Hepatocyte (in vitro differentiated cells): ENCODE data around the gene TBATA. TPM values are rescaled to one million over a fixed set of nuclear protein-coding genes. Genes with fewer than 3 reads are reported as not detected.

ENCODE experiments used
- DNase-seq: peaks from one replicate; pipeline ENCODE4 v3.0.0-alpha.2; 2016; ENCODE audit warnings: low spot score
- H2AFZ ChIP-seq: fragments of 200-600 bp; sonication (generic); 2 replicates; pipeline ENCODE4 v1.6.0; 2016; ENCODE audit warnings: antibody characterized with exemption, mild to moderate bottlenecking
- H3K27ac ChIP-seq: fragments of 200-600 bp; sonication (generic); 2 replicates; pipeline ENCODE4 v1.5.1; 2016; ENCODE audit warnings: mild to moderate bottlenecking
- H3K27me3 ChIP-seq: fragments of 200-600 bp; sonication (generic); 2 replicates; pipeline ENCODE4 v1.6.1; 2016
- H3K36me3 ChIP-seq: fragments of 200-600 bp; sonication (generic); replicated peaks from 2 replicates; pipeline ENCODE4 v1.5.1; 2016; ENCODE audit warnings: low read depth; ENCODE audit not compliant: insufficient read depth
- H3K4me1 ChIP-seq: fragments of 200-600 bp; sonication (generic); 2 replicates; pipeline ENCODE4 v1.5.1; 2016; ENCODE audit warnings: mild to moderate bottlenecking, moderate library complexity; ENCODE audit not compliant: insufficient read depth
- H3K4me2 ChIP-seq: fragments of 200-600 bp; sonication (generic); 2 replicates; pipeline ENCODE4 v1.6.0; 2016
- H3K4me3 ChIP-seq: fragments of 200-600 bp; sonication (generic); 2 replicates; pipeline ENCODE4 v1.5.1; 2016; ENCODE audit warnings: mild to moderate bottlenecking
- H3K79me2 ChIP-seq: fragments of 200-600 bp; sonication (generic); 2 replicates; pipeline ENCODE4 v1.6.0; 2017; ENCODE audit warnings: mild to moderate bottlenecking
- H3K9me2 ChIP-seq: fragments of 200-600 bp; sonication (generic); replicated peaks from 2 replicates; pipeline ENCODE4 v1.6.0; 2017; ENCODE audit warnings: mild to moderate bottlenecking; ENCODE audit not compliant: insufficient read depth
- H3K9me3 ChIP-seq: fragments of 200-600 bp; sonication (generic); 2 replicates; pipeline ENCODE4 v1.5.1; 2016; ENCODE audit warnings: low read depth, mild to moderate bottlenecking
- H4K20me1 ChIP-seq: fragments of 200-600 bp; sonication (generic); 2 replicates; pipeline ENCODE4 v1.6.0; 2016; ENCODE audit warnings: mild to moderate bottlenecking; ENCODE audit not compliant: insufficient read depth, poor library complexity, severe bottlenecking
- CTCF ChIP-seq: fragments of 200-600 bp; sonication (generic); IDR thresholded peaks from 2 replicates; pipeline ENCODE4 v1.5.1; 2016; ENCODE audit warnings: antibody characterized with exemption, mild to moderate bottlenecking; ENCODE audit not compliant: poor library complexity
- EZH2 ChIP-seq: fragments of 200-600 bp; sonication (generic); IDR thresholded peaks from 2 replicates; pipeline ENCODE4 v1.6.1; 2016; ENCODE audit warnings: antibody characterized with exemption, mild to moderate bottlenecking, borderline replicate concordance
- EZH2phosphoT487 ChIP-seq: fragments of 200-600 bp; sonication (generic); IDR thresholded peaks from one replicate; pipeline ENCODE4 v1.6.1; 2018; ENCODE audit warnings: antibody characterized with exemption, mild to moderate bottlenecking, low read depth, moderate library complexity; ENCODE audit not compliant: unreplicated experiment, severe bottlenecking
- WGBS: methylation state at CpG from one replicate; pipeline ENCODE4 v1.1.6; 2016; ENCODE audit warnings: low lambda C conversion rate; ENCODE audit errors: missing lambda C conversion rate; 5-methylcytosine and 5-hydroxymethylcytosine counted together
- polyA plus RNA-seq: library from polyadenylated mRNA; unstranded; fragments of >200 nt; fragmentation: Nextera tagmentation; extraction: Ambion mirVana; gene quantifications from 2 replicates; pipeline ENCODE4 v1.2.1, GENCODE V29; 2016
- total RNA-seq: library from RNA; depleted of rRNA; stranded (reverse); fragments of >200 nt; gene quantifications from 2 replicates; pipeline ENCODE4 v1.2.3, GENCODE V29; 2014

The TBATA gene
- total and polyA plus RNA-seq, 2 experiments from 2014 or later = not detected

GRCh38 chr10:70774810-70775678 lies 10.1 kb downstream of the TBATA start:
- no peak overlapping the region for H2AFZ ChIP-seq
- H3K4me1 ChIP-seq = peaks cover 4% of the 10 kb centered on the region
- no peaks in the 10 kb centered on the region for H3K36me3 ChIP-seq
- TF ChIP-seq EZH2phosphoT487 (no peak), EZH2 (no peak), CTCF (no peak)
- no peaks in the 10 kb centered on the region for H3K9me3 ChIP-seq
- 80% methylated on average over 14 of the region's 14 CpGs for WGBS
- H3K9me2 ChIP-seq = no peaks in the 10 kb centered on the region
- H3K27ac ChIP-seq = no peak overlapping the region
- DNase-seq = no peak
- no peaks in the 10 kb centered on the region for H3K27me3 ChIP-seq
- H3K79me2 ChIP-seq = no peaks in the 10 kb centered on the region
- H3K4me3 ChIP-seq = no peak overlapping the region
- no peaks in the 10 kb centered on the region for H4K20me1 ChIP-seq
- H3K4me2 ChIP-seq = no peak overlapping the region

- Histone ChIP-seq H3K36me3 (no peaks in the 10 kb centered on the region), H3K9me3 (no peaks in the 10 kb centered on the region), H3K79me2 (no peaks in the 10 kb centered on the region), H2AFZ (no peak overlapping the region), H3K4me3 (no peak overlapping the region), H3K27ac (no peak overlapping the region), H4K20me1 (no peaks in the 10 kb centered on the region), H3K4me1 (peaks cover 4% of the 10 kb centered on the region), H3K4me2 (no peak overlapping the region), H3K27me3 (no peaks in the 10 kb centered on the region), H3K9me2 (no peaks in the 10 kb centered on the region)
- WGBS = 86% methylated on average over 14 of the region's 14 CpGs
- DNase-seq = no peak
- TF ChIP-seq EZH2 = no peak
Observed at GRCh38 chr10:70773965-70774809, 11.0 kb downstream of the TBATA start.

- Histone ChIP-seq H3K4me2 (no peak overlapping the region), H3K36me3 (no peaks in the 10 kb centered on the region), H3K27me3 (no peaks in the 10 kb centered on the region), H3K79me2 (no peaks in the 10 kb centered on the region), H3K27ac (no peak overlapping the region), H3K9me3 (no peaks in the 10 kb centered on the region), H3K9me2 (no peaks in the 10 kb centered on the region), H2AFZ (no peak overlapping the region), H3K4me1 (no peaks in the 10 kb centered on the region), H4K20me1 (no peaks in the 10 kb centered on the region), H3K4me3 (no peak overlapping the region)
- WGBS = 95% methylated on average over 8 of the region's 9 CpGs
- DNase-seq = no peak
- TF ChIP-seq EZH2phosphoT487 (no peak), EZH2 (no peak), CTCF (no peak)
Observed at GRCh38 chr10:70773461-70773860, 11.7 kb downstream of the TBATA start.

- H3K4me2 ChIP-seq = no peak overlapping the region
- no peaks in the 10 kb centered on the region for H3K79me2 ChIP-seq
- no peak overlapping the region for H3K4me3 ChIP-seq
- no peaks in the 10 kb centered on the region for H3K9me3 ChIP-seq
- no peaks in the 10 kb centered on the region for H3K4me1 ChIP-seq
- 95% methylated on average over 4 of the region's 4 CpGs for WGBS
- no peaks in the 10 kb centered on the region for H3K9me2 ChIP-seq
- no peaks in the 10 kb centered on the region for H4K20me1 ChIP-seq
- H3K36me3 ChIP-seq = no peaks in the 10 kb centered on the region
- H2AFZ ChIP-seq = no peak overlapping the region
- H3K27ac ChIP-seq = no peak overlapping the region
- TF ChIP-seq CTCF (no peak), EZH2phosphoT487 (no peak), EZH2 (no peak)
- H3K27me3 ChIP-seq = no peaks in the 10 kb centered on the region
- DNase-seq = no peak
Observed at GRCh38 chr10:70772627-70773026, 12.6 kb downstream of the TBATA start.
